Measurements from ENCODE around the gene PPP1CB. TPM values are rescaled to one million over a fixed set of nuclear protein-coding genes. Genes with fewer than 3 reads are reported as not detected.
"Not testable (repeated sequence)": the region's sequence is repeated elsewhere in the genome, so short reads cannot be mapped to it uniquely, and the experiment has no call there.

The PPP1CB gene
- total and polyA plus RNA-seq, 10 of the 15 experiments (the other 5 are each of a cell fraction or from before 2014, with no cell fraction given), result 37.5 to 176 (median 84.9) TPM

DNA sequence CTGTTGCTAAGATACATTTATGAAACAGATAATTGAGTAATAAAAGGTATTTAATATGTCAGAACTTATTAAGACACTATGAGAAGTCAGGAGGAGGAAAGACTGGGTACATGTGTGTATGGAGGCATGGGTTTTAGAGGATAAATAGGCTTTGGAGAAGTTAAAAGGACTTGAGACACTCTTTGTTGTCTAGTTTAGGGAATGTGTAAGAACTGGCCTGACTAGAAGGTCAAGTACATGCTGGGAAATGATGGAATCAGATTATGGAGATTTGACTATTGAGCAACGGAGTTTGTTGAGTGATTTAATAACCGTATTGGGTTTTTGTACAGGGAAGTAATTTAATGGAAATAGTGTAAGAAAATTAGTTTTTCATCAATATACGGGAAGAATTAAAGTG lies 30.8 kb downstream of the PPP1CB start:
- SMC1A ChIA-PET (ENCODE audit: uncharacterized antibody, unreplicated experiment), result interaction anchor here (1.0 to 1.4 kb wide), 2 partner anchors 17 to 188 kb away, joined by 4 read pairs; no protein-coding TSS in a partner anchor
- CTCF ChIA-PET, result no interaction called here
- WGBS (ENCODE audit: insufficient coverage, insufficient replicate concordance, low lambda C conversion rate, missing lambda C conversion rate), result 83% methylated on average over 3 of the region's 3 CpGs
- H3K4me1 ChIP-seq (ENCODE audit: control insufficient read depth, insufficient read depth, low read length), result no peaks in the 10 kb centered on the region
- intact Hi-C loops (cut with micrococcal nuclease; ENCODE audit: unreplicated experiment) (no loop called here), in situ Hi-C loops (cut with MboI) (no loop called here)
- H3K9me3 ChIP-seq (replicated peaks; ENCODE audit: control insufficient read depth, insufficient read depth, low read length), result no peaks in the 10 kb centered on the region
- no peaks in the 10 kb centered on the region for H3K79me2 ChIP-seq (ENCODE audit: control insufficient read depth, insufficient read depth, low read length)
- H2AFZ ChIP-seq (ENCODE audit: control insufficient read depth, low read depth, low read length), result no peak overlapping the region
- H3K27me3 ChIP-seq (replicated peaks in 1 of 2; ENCODE audit: control insufficient read depth in 2 of 2, insufficient read depth in 2 of 2, low read length in 1 of 2), result no peaks in the 10 kb centered on the region
- no peak overlapping the region for H3K27ac ChIP-seq (ENCODE audit: control insufficient read depth, insufficient read depth)
- H3K36me3 ChIP-seq (ENCODE audit: control insufficient read depth in 2 of 2, insufficient read depth in 2 of 2, low read length in 1 of 2), result peaks cover 4 to 45% of the 10 kb centered on the region in 2 experiments
- no peak overlapping the region for H3K9ac ChIP-seq (ENCODE audit: control insufficient read depth, insufficient read depth, low read length)
- no peak for DNase-seq (ENCODE audit: low read depth, low spot score)
- ATAC-seq, result no peak
- TF ChIP-seq RCOR1 (conservative IDR thresholded peaks at IDR 0.05; ENCODE audit: low read depth, low read length) (no peak), NBN (IDR thresholded peaks at IDR 0.05) (no peak), YBX1 (IDR thresholded peaks at IDR 0.05) (no peak), SMC3 (IDR thresholded peaks at IDR 0.05; ENCODE audit: borderline replicate concordance, low read length) (no peak), PML (IDR thresholded peaks at IDR 0.05; ENCODE audit: low read length) (no peak), BRCA1 (IDR thresholded peaks at IDR 0.05; ENCODE audit: low read depth, low read length) (no peak), ETV6 (conservative IDR thresholded peaks at IDR 0.05 in 1 of 2, IDR thresholded peaks at IDR 0.05 in 1 of 2; ENCODE audit: borderline replicate concordance in 1 of 2, low read depth in 1 of 2) (no peak), STAT1 (conservative IDR thresholded peaks at IDR 0.05) (no peak), POU2F2 (IDR thresholded peaks at IDR 0.05; ENCODE audit: borderline replicate concordance, low read depth, low read length) (no peak), KLF5 (IDR thresholded peaks at IDR 0.05; ENCODE audit: partially characterized antibody) (no peak), RELA (IDR thresholded peaks at IDR 0.05; ENCODE audit: borderline replicate concordance, partially characterized antibody) (no peak), NFXL1 (IDR thresholded peaks at IDR 0.05; ENCODE audit: borderline replicate concordance) (no peak), SP1 (IDR thresholded peaks at IDR 0.05; ENCODE audit: low read depth, low read length) (no peak), SMARCA5 (IDR thresholded peaks at IDR 0.05) (no peak), JUNB (IDR thresholded peaks at IDR 0.05) (no peak), POLR2A (IDR thresholded peaks at IDR 0.05; ENCODE audit: low read depth, low read length) (no peak)
- TF ChIP-seq, protein P1, sequence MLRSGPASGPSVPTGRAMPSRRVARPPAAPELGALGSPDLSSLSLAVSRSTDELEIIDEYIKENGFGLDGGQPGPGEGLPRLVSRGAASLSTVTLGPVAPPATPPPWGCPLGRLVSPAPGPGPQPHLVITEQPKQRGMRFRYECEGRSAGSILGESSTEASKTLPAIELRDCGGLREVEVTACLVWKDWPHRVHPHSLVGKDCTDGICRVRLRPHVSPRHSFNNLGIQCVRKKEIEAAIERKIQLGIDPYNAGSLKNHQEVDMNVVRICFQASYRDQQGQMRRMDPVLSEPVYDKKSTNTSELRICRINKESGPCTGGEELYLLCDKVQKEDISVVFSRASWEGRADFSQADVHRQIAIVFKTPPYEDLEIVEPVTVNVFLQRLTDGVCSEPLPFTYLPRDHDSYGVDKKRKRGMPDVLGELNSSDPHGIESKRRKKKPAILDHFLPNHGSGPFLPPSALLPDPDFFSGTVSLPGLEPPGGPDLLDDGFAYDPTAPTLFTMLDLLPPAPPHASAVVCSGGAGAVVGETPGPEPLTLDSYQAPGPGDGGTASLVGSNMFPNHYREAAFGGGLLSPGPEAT (IDR thresholded peaks at IDR 0.05; ENCODE audit: low read depth), result no peak
- H4K20me1 ChIP-seq (ENCODE audit: control insufficient read depth, insufficient read depth), result no peaks in the 10 kb centered on the region
- RAD21 ChIA-PET (ENCODE audit: unreplicated experiment), result interaction anchor here (1.7 kb wide), 1 partner anchor 188 kb away, joined by 4 read pairs; no protein-coding TSS in a partner anchor
- no TSS peak for BruUV-seq (replicated peaks)
- H3K4me3 ChIP-seq, result no peak overlapping the region
- POLR2A ChIA-PET, result no interaction called here
- H3K4me2 ChIP-seq (ENCODE audit: control insufficient read depth, insufficient read depth), result no peak overlapping the region
- FAIRE-seq, result no peak

- peaks cover 1 to 45% of the 10 kb centered on the region in 2 experiments for H3K36me3 ChIP-seq (ENCODE audit: control insufficient read depth in 2 of 2, insufficient read depth in 2 of 2, low read length in 1 of 2)
- ChIA-PET CTCF (interaction anchor here (1.0 to 1.7 kb wide), 2 partner anchors 11 to 17 kb away, joined by 3 to 4 read pairs; no protein-coding TSS in a partner anchor), SMC1A (ENCODE audit: uncharacterized antibody, unreplicated experiment) (interaction anchor here (1.5 to 2.9 kb wide), 2 partner anchors 189 to 190 kb away, joined by 5 to 9 read pairs; no protein-coding TSS in a partner anchor), POLR2A (interaction anchor here (0.6 to 1.2 kb wide), 3 partner anchors 19 to 153 kb away, joined by 3 to 5 read pairs (median 4); no protein-coding TSS in a partner anchor)
- H3K4me3 ChIP-seq; H3K9me3 ChIP-seq (replicated peaks; ENCODE audit: control insufficient read depth, insufficient read depth, low read length); H3K4me2 ChIP-seq (ENCODE audit: control insufficient read depth, insufficient read depth); DNase-seq (ENCODE audit: low read depth, low spot score); ATAC-seq; H4K20me1 ChIP-seq (ENCODE audit: control insufficient read depth, insufficient read depth); H2AFZ ChIP-seq (ENCODE audit: control insufficient read depth, low read depth, low read length); intact Hi-C loops (cut with micrococcal nuclease; ENCODE audit: unreplicated experiment); H3K27me3 ChIP-seq (replicated peaks in 1 of 2; ENCODE audit: control insufficient read depth in 2 of 2, insufficient read depth in 2 of 2, low read length in 1 of 2); H3K4me1 ChIP-seq (ENCODE audit: control insufficient read depth, insufficient read depth, low read length); H3K79me2 ChIP-seq (ENCODE audit: control insufficient read depth, insufficient read depth, low read length); BruUV-seq (replicated peaks); RAD21 ChIA-PET (ENCODE audit: unreplicated experiment); FAIRE-seq; H3K27ac ChIP-seq (ENCODE audit: control insufficient read depth, insufficient read depth); H3K9ac ChIP-seq (ENCODE audit: control insufficient read depth, insufficient read depth, low read length); in situ Hi-C loops (cut with MboI): not testable (repeated sequence)
- 81% methylated on average over 6 of the region's 7 CpGs for WGBS (ENCODE audit: insufficient coverage, insufficient replicate concordance, low lambda C conversion rate, missing lambda C conversion rate)
Observed at GRCh38 chr2:28784570-28784969, 32.9 kb downstream of the PPP1CB start.

Data from GM12878 (cell line).